HK-2 (cell line): ENCODE measurements around the gene SMAD6.
"Not testable (repeated sequence)": the region's sequence is repeated elsewhere in the genome, so short reads cannot be mapped to it uniquely, and the experiment has no call there.

Source experiments
- DNase-seq: peaks from one replicate; pipeline ENCODE4 v3.0.0-alpha.2; 2018; ENCODE audit not compliant: unreplicated experiment

SMAD6 gene

GRCh38 chr15:66825139-66825538 is 123.1 kb downstream of the SMAD6 start:
- DNase-seq = no peak

GRCh38 chr15:66825731-66826130 is 123.7 kb downstream of the SMAD6 start:
- no peak for DNase-seq

- DNase-seq = no peak
These were observed 124.5 kb downstream of the SMAD6 start for GRCh38 chr15:66826507-66826906.

GRCh38 chr15:66827039-66827697 is 125.1 kb downstream of the SMAD6 start:
- DNase-seq = no peak

GRCh38 chr15:66827698-66828055 is 125.6 kb downstream of the SMAD6 start:
- DNase-seq = no peak

- not testable (repeated sequence) for DNase-seq
These were observed 126.9 kb downstream of the SMAD6 start for GRCh38 chr15:66828817-66829541.

GRCh38 chr15:66829551-66830121 is 127.6 kb downstream of the SMAD6 start:
- no peak for DNase-seq

- peak; percentile 38 for DNase-seq
These were observed 128.3 kb downstream of the SMAD6 start for GRCh38 chr15:66830358-66830757.

- no peak for DNase-seq
These were observed 128.8 kb downstream of the SMAD6 start for GRCh38 chr15:66830823-66831222.

GRCh38 chr15:66831289-66831688 is 129.3 kb downstream of the SMAD6 start:
- DNase-seq = no peak

GRCh38 chr15:66831801-66832390 is 129.9 kb downstream of the SMAD6 start:
- no peak for DNase-seq
